Nucleus accumbens (tissue), 56 donors: ENCODE measurements around the gene CASKIN2.

ENCODE experiments used
- DNase-seq, 56 donors: peaks; one replicate each; lab custom pipeline; 2025; lab: John Stamatoyannopoulos, UW

CASKIN2 gene

GRCh38 chr17:75450270-75450669, 65.1 kb downstream of the CASKIN2 start:
- DNase-seq = no peak
